Lower lobe of right lung (tissue), 2 donors: ENCODE data around the gene HARBI1. TPM values are rescaled to one million over a fixed set of nuclear protein-coding genes. Genes with fewer than 3 reads are reported as not detected.
A peak's percentile ranks its signal among the peaks of the same experiment; 100 is the strongest.

ENCODE experiments used
- ATAC-seq, 2 donors: fragments of 200-7000 bp; cut with Tn5 transposase; one replicate each; pipeline ENCODE4 v1.9.1; 2020 to 2022; ENCODE audit warnings: mild to moderate bottlenecking in 2 of 2, moderate library complexity in 2 of 2
- DNase-seq: peaks from one replicate; pipeline ENCODE4 v3.0.0-alpha.2; 2020
- H3K27ac ChIP-seq: fragments of 200-600 bp; one replicate; pipeline ENCODE4 v1.8.0; 2022
- H3K27me3 ChIP-seq: fragments of 200-600 bp; one replicate; pipeline ENCODE4 v1.8.0; 2022; ENCODE audit warnings: low read depth
- H3K36me3 ChIP-seq: fragments of 200-600 bp; one replicate; pipeline ENCODE4 v1.8.0; 2022; ENCODE audit warnings: mild to moderate bottlenecking
- H3K4me1 ChIP-seq: fragments of 200-600 bp; one replicate; pipeline ENCODE4 v1.8.0; 2022
- H3K4me3 ChIP-seq: fragments of 200-600 bp; one replicate; pipeline ENCODE4 v1.8.0; 2022; ENCODE audit warnings: mild to moderate bottlenecking
- H3K9me3 ChIP-seq: fragments of 200-600 bp; one replicate; pipeline ENCODE4 v1.8.0; 2022
- intact Hi-C: fragments of 100-400 bp; cut with DNase I; formaldehyde crosslinking; loops from one replicate; pipeline ENCODE4 v1.11.0; 2022
- total RNA-seq: library from RNA; stranded (reverse); fragmentation: NEBNext Ultra II Directional; extraction: Animal tissue kit (Norgen Biotek cat#: 25700); gene quantifications from one replicate; pipeline ENCODE4 v1.2.1, GENCODE V29; 2021
- TF ChIP-seq, protein P1 (sequence below): fragments of 200-600 bp; IDR thresholded peaks from one replicate; pipeline ENCODE4 v1.8.0; 2022; ENCODE audit warnings: antibody characterized with exemption, mild to moderate bottlenecking
- donor health status: DM: no; HTN: yes; CAD: no; lungs with severe emphysema.

Gene HARBI1
- total RNA-seq, 1 donor from 2014 or later: 6.3 TPM

DNA sequence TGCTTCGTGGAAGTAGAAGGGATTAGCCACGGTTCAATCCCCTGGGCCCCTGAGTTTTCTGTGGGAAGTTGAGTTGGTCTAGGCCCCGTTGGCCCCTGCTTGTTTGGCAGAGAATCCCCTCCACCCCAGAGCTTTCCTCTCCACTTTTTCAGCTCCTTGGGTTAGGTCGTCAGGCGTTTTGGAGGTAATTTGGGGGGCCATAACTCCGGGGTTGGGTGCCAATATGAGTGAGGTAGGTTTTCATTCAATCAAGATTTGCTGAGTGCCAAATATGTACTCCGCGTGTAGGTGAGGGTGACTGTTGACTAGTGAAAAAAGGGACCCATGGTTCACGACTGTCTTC, 916 bp upstream of the HARBI1 start:
- H3K4me3 ChIP-seq: peak overlapping the region; percentile 91
- intact Hi-C loops: no loop called here

DNA sequence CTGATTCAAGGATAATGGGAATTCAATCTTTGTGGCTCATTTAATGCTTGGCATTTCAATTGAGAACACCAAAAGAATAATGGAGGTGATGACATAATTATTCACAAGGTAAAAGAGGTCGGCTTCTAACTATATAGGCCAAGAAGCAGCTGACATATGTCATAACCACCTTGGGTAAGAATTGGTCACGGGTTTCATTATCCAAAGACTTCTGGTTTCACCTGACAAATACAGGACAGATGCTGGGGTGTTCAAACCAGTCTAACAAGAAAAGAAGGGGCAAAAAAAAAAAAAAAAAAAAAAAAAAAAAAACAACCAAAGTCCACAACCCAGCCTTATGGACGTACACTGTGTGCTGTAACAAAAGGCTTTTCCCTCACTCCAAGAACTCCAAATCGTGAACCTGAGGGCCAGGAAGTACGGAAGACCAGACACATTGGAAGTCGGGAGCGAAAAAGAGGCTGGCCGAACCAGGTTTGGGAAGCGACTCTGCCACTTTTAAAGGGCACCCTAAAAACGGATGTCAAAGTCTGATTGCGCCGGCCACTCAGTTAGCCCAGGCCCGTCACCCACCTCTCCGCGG, 385 bp downstream of the HARBI1 start:
- intact Hi-C loops: no loop called here
- Histone ChIP-seq H3K27me3 (no peaks in the 10 kb centered on the region), H3K4me3 (peak overlapping the region; percentile 91), H3K27ac (peak overlapping the region; percentile 97), H3K9me3 (no peaks in the 10 kb centered on the region), H3K4me1 (peaks cover 43% of the 10 kb centered on the region), H3K36me3 (peaks cover 17% of the 10 kb centered on the region)
- TF ChIP-seq, protein P1, sequence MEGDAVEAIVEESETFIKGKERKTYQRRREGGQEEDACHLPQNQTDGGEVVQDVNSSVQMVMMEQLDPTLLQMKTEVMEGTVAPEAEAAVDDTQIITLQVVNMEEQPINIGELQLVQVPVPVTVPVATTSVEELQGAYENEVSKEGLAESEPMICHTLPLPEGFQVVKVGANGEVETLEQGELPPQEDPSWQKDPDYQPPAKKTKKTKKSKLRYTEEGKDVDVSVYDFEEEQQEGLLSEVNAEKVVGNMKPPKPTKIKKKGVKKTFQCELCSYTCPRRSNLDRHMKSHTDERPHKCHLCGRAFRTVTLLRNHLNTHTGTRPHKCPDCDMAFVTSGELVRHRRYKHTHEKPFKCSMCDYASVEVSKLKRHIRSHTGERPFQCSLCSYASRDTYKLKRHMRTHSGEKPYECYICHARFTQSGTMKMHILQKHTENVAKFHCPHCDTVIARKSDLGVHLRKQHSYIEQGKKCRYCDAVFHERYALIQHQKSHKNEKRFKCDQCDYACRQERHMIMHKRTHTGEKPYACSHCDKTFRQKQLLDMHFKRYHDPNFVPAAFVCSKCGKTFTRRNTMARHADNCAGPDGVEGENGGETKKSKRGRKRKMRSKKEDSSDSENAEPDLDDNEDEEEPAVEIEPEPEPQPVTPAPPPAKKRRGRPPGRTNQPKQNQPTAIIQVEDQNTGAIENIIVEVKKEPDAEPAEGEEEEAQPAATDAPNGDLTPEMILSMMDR: no peak
- ATAC-seq (peak; percentile 2 to 31), DNase-seq (no peak)

More for the DNA sequence above, 916 bp upstream of the HARBI1 start:
- Histone ChIP-seq H3K36me3 (peaks cover 28% of the 10 kb centered on the region), H3K4me1 (peaks cover 40% of the 10 kb centered on the region), H3K9me3 (no peaks in the 10 kb centered on the region), H3K27me3 (no peaks in the 10 kb centered on the region), H3K27ac (peak overlapping the region; percentile 97)
- DNase-seq (no peak), ATAC-seq (no peak)
- TF ChIP-seq, protein P1: no peak

DNA sequence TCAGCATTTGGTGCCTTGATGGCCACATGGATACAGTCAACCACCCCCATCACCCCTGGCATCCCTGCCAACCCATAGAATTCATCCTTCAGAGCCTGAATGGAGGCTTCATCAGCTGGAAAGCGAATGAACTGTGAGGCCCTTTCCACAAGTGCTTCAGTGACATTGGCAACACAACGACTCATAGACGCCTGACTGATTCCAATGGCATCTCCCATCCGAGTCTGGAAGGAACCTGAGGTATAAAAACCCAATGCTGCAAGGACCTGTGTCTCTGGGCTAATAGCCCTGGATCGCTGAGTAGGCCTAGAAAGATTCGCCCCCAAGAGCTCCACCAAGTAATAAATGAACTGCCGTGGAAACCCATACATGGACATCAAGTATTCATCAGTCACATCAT, 1.3 kb downstream of the HARBI1 start:
- no peaks in the 10 kb centered on the region for H3K27me3 ChIP-seq
- ATAC-seq (no peak), DNase-seq (no peak)
- H3K27ac ChIP-seq: no peak overlapping the region
- H3K36me3 ChIP-seq: peaks cover 8% of the 10 kb centered on the region
- H3K4me3 ChIP-seq: no peak overlapping the region
- H3K4me1 ChIP-seq: peaks cover 38% of the 10 kb centered on the region
- no peaks in the 10 kb centered on the region for H3K9me3 ChIP-seq
- TF ChIP-seq, protein P1: no peak
- intact Hi-C loops: no loop called here

DNA sequence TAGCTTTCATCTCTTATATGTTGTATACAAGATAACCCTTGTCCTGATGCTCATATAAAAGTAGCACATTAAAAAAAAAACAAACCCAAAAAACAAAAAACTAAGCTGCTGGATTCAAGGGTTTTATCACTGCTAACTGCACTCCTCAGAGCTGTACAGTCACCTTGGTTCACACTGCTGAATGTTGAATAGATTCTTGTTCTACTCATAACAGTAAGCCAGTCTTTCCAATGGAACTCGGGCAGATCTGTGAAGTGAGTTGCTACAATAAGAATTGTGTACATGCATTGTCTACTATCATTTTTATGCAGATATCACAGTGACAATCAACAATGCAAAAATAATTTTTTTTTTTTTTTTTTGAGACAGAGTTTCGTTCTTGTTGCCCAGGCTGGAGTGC, 4.7 kb downstream of the HARBI1 start:
- TF ChIP-seq, protein P1: no peak
- intact Hi-C loops: no loop called here

DNA sequence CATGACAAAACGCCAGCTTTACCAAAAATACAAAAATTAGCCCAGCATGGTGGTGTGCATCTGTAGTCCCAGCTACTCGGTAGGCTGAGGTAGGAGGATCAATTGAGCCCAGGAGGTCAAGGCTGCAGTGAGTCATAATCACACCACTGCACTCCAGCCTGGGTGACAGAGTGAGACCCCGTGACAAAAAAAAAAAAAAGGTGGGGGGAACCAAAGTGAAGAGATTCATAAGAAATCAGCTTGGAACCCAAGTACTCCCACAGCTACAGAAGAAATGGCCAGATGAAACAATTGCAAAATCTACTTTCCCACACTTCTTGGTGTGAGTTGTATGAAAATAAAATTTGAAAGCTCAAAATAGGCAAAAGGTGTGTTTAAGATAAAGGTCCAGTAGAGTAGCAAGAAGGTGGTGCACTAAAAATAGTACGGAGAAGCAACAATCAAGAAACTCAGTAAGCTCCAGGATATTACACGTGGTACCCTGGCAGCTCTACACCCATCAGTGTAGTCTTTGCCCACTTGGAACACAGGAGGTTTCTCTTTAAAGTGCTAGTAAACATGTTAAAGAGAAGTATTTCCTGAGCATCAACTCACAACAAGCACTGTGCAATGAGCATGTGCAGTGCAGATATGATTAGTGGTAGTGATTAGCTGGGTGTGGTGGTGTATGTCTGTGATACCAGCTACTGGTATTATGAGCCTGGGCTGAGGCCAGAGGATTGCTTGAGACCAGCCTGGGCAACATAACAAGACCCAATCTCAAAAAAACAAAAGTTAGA, 5.3 kb downstream of the HARBI1 start:
- ATAC-seq (no peak), DNase-seq (no peak)
- TF ChIP-seq, protein P1: no peak
- Histone ChIP-seq H3K4me3 (no peak overlapping the region), H3K4me1 (peaks cover 18% of the 10 kb centered on the region), H3K9me3 (no peaks in the 10 kb centered on the region), H3K27ac (no peak overlapping the region), H3K36me3 (no peaks in the 10 kb centered on the region), H3K27me3 (no peaks in the 10 kb centered on the region)
- intact Hi-C loops: no loop called here

More for the DNA sequence above, 4.7 kb downstream of the HARBI1 start:
- no peak overlapping the region for H3K4me3 ChIP-seq
- no peaks in the 10 kb centered on the region for H3K36me3 ChIP-seq
- no peaks in the 10 kb centered on the region for H3K9me3 ChIP-seq
- DNase-seq: no peak
- H3K4me1 ChIP-seq: peaks cover 18% of the 10 kb centered on the region
- H3K27ac ChIP-seq: no peak overlapping the region
- no peaks in the 10 kb centered on the region for H3K27me3 ChIP-seq
- no peak for ATAC-seq
